ENCODE data around the gene FBXO17. TPM values are rescaled to one million over a fixed set of nuclear protein-coding genes. Genes with fewer than 3 reads are reported as not detected.

FBXO17 gene
- total RNA-seq, 6 donors from 2014 or later = 5.0 to 18.9 (median 10.4) TPM

DNA sequence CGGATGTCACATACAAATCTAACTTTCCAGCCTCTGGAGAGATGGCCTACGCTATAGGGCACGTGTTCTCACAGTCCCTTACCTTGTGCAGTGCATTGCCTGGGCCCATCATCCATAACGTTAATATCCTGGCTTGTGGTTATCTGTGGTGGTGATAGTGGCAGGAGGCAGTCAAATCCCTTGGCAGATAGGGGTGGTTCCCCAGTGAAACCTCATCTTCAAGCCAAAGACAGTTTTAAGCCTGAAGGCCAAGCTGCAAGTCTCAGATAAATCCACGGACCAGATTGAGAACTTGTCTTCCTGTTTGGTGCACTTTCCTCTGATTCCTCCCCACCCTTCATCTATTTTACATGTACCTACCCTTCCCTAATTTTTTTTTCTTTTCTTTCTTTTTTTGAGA is 4.3 kb upstream of the FBXO17 start:
- Histone ChIP-seq H3K27me3 (no peaks in the 10 kb centered on the region), H3K27ac (no peak overlapping the region), H3K4me3 (no peak overlapping the region), H3K9me3 (peaks cover 0 to 3% (median 0%) of the 10 kb centered on the region in 4 donors), H3K36me3 (no peaks in the 10 kb centered on the region), H3K4me1 (peaks cover 4 to 20% (median 10%) of the 10 kb centered on the region in 4 donors)
- 82% methylated on average over 4 to 5 of the region's 5 CpGs for WGBS, 2 donors
- no peak for DNase-seq
- ATAC-seq (ENCODE audit: low FRiP score in 2 of 2) = no peak
- TF ChIP-seq POLR2A (IDR thresholded peaks at IDR 0.05) (no peak), EP300 (IDR thresholded peaks at IDR 0.05) (no peak), POLR2AphosphoS5 (IDR thresholded peaks at IDR 0.05) (no peak)
- TF ChIP-seq, protein P1, sequence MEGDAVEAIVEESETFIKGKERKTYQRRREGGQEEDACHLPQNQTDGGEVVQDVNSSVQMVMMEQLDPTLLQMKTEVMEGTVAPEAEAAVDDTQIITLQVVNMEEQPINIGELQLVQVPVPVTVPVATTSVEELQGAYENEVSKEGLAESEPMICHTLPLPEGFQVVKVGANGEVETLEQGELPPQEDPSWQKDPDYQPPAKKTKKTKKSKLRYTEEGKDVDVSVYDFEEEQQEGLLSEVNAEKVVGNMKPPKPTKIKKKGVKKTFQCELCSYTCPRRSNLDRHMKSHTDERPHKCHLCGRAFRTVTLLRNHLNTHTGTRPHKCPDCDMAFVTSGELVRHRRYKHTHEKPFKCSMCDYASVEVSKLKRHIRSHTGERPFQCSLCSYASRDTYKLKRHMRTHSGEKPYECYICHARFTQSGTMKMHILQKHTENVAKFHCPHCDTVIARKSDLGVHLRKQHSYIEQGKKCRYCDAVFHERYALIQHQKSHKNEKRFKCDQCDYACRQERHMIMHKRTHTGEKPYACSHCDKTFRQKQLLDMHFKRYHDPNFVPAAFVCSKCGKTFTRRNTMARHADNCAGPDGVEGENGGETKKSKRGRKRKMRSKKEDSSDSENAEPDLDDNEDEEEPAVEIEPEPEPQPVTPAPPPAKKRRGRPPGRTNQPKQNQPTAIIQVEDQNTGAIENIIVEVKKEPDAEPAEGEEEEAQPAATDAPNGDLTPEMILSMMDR (IDR thresholded peaks at IDR 0.05) = no peak

DNA sequence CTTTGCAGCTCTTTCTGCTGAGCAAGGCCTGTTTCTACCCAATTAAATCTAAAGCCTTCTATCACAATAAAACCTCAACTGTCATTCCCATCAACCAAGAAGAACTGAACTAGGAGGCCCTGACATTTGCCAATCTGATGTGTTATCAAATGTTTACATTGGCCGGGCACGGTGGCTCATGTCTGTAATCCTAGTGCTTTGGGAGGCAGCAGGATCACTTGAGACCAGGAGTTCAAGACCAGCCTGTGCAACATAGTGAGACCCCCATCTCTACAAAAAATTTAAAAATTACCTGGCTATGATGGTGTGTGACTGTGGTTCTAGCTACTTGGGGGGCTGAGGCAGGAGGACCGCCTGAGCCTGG is 2.8 kb upstream of the FBXO17 start:
- no peaks in the 10 kb centered on the region for H3K27me3 ChIP-seq

DNA sequence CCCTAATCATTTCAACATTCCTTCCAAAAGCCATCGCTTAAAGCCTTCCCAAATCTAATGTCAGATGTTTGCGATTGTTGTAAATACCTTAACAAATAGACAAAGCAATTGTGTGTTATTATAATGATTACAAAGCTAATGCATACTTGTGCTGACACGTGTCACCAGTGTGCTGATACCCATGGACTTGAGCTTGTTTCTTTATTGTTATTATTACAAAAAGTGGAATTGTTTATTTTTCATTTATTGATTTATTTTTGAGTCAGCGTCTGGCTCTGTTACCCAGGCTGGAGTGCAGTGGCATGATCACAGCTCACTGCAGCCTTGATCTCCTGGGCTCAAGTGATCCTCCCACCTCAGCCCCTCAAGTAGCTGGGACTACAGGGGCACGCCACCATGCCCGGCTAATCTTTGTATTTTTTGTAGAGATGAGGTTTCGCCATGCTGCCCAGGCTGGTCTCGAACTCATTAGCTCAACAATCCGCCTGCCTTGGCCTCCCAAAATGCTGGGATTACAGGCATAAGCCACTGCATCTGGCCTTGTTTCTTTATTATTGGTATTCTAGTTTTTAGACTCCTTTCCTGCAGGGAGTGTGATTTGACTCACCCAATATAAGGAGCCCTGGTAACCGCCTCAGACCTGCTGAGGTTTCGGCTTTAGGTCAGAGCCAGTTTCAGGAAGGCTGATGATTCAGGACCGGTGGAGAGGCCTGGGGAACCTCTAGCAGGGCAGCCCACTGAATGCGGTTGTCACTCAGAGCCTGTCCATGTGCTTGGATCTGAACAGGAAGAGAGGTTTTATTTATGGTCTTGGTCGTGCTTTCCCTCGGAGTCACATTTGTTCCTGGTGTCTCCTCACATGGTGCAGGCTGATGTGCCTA is 2.1 kb upstream of the FBXO17 start:
- Histone ChIP-seq H3K9me3 (peaks cover 0 to 3% (median 0%) of the 10 kb centered on the region in 4 donors), H3K36me3 (no peaks in the 10 kb centered on the region), H3K4me3 (no peak overlapping the region), H3K27ac (no peak overlapping the region), H3K27me3 (no peaks in the 10 kb centered on the region), H3K4me1 (peaks cover 7 to 20% (median 11%) of the 10 kb centered on the region in 4 donors)
- TF ChIP-seq EP300 (IDR thresholded peaks at IDR 0.05) = no peak
- TF ChIP-seq, protein P1 (IDR thresholded peaks at IDR 0.05) = no peak
- no peak for TF ChIP-seq POLR2A (IDR thresholded peaks at IDR 0.05)
- TF ChIP-seq POLR2AphosphoS5 (IDR thresholded peaks at IDR 0.05) = no peak
- WGBS, 2 donors = 71 to 84% methylated on average over 12 to 15 of the region's 15 CpGs
- no peak for DNase-seq
- no peak for ATAC-seq (ENCODE audit: low FRiP score in 2 of 2)

More for the DNA sequence above, 2.8 kb upstream of the FBXO17 start:
- no peak overlapping the region for H3K4me3 ChIP-seq
- WGBS, 2 donors = 48 to 51% methylated on average over 2 to 3 of the region's 3 CpGs
- peaks cover 0 to 3% (median 0%) of the 10 kb centered on the region in 4 donors for H3K9me3 ChIP-seq
- H3K27ac ChIP-seq = no peak overlapping the region
- TF ChIP-seq POLR2A (IDR thresholded peaks at IDR 0.05) = no peak
- TF ChIP-seq POLR2AphosphoS5 (IDR thresholded peaks at IDR 0.05) = no peak
- TF ChIP-seq, protein P1 (IDR thresholded peaks at IDR 0.05) = no peak
- no peak for TF ChIP-seq EP300 (IDR thresholded peaks at IDR 0.05)
- no peak for ATAC-seq (ENCODE audit: low FRiP score in 2 of 2)
- no peak for DNase-seq
- no peaks in the 10 kb centered on the region for H3K36me3 ChIP-seq
- peaks cover 7 to 20% (median 11%) of the 10 kb centered on the region in 4 donors for H3K4me1 ChIP-seq

DNA sequence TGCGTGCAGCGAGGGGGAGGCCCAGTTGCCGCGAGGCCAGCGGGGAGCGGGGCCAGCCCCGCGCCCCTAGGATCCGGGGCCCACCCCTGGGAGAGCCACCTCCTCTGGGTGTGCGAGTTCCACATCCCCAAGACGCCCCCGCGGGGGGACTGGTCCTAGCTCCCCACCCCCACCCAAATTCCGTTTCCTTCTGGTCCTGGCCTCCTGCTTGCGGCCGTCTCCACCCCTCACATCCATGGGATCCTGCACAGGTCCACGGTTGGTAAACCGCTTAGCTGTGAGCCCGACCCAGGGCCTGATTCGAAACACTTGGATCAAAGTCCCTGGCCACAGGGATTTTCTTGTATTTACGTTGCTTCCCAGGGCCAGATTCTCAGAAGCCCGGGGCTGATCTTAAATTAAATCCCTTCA is 324 bp upstream of the FBXO17 start:
- no peaks in the 10 kb centered on the region for H3K36me3 ChIP-seq
- TF ChIP-seq, protein P1 (IDR thresholded peaks at IDR 0.05) = no peak
- TF ChIP-seq POLR2AphosphoS5 (IDR thresholded peaks at IDR 0.05) (no peak), EP300 (IDR thresholded peaks at IDR 0.05) (no peak)
- peak overlapping the region; percentile 47 to 75 (median 62) for H3K4me3 ChIP-seq
- WGBS, 2 donors = 9 to 12% methylated on average over 8 to 13 of the region's 22 CpGs
- peak overlapping the region; percentile 65 to 89 (median 79) for H3K27ac ChIP-seq
- H3K4me1 ChIP-seq = peaks cover 7 to 20% (median 11%) of the 10 kb centered on the region in 4 donors
- H3K9me3 ChIP-seq = peaks cover 0 to 3% (median 0%) of the 10 kb centered on the region in 4 donors
- no peaks in the 10 kb centered on the region for H3K27me3 ChIP-seq
- ATAC-seq (ENCODE audit: low FRiP score in 2 of 2) (peak; percentile 8 to 51), DNase-seq (no peak)

All from upper lobe of left lung (tissue), 6 donors.